NCI-H2227 treated with DMSO at 0.1 percent for 48 hours (cell line): ENCODE data around the gene C15orf61.

Source experiments
- DNase-seq: peaks from one replicate; lab custom pipeline; 2025; lab: John Stamatoyannopoulos, UW

Gene C15orf61

DNA sequence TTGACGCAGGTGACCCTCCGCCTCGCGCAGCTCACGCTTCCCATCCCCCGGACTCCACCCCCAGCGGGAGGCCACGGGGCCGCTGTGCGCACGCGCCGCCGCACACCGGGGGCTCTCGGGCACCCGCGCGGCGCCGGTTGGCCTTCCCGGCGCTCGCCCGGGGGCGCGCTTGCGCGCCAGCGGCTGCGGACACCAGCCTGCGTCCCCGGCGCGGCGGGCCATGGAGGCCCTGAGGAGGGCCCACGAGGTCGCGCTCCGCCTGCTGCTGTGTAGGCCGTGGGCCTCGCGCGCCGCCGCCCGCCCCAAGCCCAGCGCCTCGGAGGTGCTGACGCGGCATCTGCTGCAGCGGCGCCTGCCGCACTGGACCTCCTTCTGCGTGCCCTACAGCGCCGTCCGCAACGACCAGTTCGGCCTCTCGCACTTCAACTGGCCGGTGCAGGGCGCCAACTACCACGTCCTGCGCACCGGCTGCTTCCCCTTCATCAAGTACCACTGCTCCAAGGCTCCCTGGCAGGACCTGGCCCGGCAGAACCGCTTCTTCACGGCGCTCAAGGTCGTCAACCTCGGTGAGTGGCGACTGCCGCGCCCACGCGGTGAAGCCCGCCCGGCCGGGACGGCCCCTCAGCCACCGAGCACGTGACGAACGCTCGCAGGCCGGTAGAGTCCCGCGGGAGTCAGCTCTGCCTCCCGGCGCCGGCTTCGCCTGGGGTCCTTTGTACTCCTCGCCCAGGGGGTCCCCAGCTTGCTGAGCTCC, at the start of gene C15orf61:
Gene C15orf61, plus strand, starts transcription at position 103 of the 754 bp plus-strand sequence. Its CDS starts 118 bp downstream, at position 221.
- peak; percentile 40 for DNase-seq

DNA sequence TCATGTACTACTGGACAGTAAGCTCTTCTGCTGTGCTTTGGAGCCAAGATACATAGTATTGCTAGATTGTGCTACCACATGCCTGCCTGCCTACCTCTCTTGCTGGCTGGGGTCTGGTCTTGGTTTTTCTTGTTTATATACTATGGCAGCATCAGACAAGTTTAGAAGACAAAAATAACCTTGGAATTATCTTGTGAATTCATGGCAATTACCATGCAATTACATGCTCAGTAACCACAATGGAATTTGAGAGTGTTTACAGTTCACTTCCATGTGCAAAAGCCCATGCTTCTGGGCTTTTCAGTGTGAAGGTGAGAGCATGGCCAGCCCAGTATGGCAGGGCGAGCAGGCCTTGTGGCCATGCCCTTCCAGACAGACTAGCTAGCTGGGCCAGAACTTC, 48.0 kb upstream of the C15orf61 start:
- no peak for DNase-seq

DNA sequence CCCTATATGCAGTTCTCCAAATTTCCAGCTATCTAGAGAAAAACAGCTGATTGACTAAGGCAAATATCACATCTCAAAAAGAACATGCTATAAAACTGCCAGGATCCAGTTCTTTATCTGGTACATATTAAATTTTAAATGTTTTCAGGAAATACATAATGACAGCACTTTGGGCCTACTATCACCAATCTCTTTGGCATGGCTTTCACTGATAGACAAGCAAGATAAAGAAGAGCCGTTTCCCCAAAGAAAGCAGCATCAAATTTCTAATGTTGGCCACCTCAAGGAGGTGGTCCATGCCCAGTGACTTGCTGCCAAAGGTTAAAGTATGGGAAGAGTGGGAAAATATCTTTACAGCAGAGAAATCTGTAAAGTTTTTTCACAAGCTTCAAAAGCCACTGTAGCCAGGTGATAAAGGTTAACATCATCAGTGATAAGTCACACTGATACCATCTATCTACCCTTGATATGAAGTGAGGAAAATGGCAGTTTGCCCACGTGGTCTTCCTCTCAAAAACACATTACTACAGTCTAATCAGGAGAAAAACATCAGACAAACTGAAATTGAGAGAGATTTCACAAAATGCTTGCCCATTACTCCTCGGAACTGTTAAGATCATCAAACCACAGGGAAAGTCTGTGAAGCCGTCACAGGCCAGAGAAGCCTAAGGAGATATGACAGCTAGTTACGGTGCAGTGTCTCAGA, 46.4 kb upstream of the C15orf61 start:
- no peak for DNase-seq

DNA sequence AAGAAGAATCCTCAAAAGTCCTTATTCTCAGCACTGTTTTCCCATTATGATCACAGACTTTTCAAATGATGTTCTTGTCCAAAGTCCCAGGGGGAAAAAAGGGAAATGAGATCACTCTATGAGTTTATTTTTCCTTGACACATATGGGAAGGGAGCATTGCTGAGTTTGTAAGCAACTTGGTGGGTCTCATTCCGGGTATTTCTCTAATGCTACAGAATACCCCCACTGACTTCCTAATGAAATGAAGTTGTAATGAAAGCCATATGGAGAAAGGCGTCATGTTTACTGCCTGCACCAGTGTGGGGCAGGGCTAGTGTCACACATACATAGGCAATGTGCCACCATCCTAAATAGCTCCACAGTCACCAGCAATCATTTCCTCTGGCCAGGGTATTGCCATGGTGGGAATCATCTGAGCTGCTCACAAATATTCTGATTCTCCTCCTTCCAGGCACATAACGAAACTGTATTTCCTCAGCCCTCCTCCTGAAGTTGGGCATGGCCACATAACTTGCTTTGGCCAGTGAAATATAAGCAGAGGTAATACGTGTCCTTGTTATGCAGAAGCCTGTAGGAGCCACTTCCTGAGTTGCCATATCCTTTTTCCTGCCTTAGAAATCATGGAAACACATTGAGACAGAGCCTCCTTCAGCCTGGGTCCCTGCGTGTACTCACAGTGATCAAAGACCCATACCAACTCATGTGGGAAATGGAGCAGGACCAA, 41.0 kb upstream of the C15orf61 start:
- DNase-seq: no peak

DNA sequence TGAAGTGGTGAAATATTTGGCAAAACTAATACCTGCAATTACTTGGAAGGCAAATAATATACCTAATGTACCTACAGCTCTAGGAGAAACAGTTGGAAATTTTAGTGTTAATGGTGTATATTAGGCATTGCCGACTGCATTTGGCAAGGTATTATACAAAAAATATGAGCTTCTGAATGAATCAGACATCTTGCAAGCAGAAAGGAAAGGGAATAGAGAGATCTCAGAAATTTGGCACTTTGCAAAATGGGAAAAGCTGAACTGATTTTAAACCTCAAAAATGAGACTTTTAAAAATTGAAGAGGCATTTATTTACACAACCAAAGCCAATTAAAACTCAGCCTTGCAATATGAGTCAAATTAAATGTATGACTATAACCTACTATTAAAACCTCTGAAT, 40.2 kb upstream of the C15orf61 start:
- no peak for DNase-seq

DNA sequence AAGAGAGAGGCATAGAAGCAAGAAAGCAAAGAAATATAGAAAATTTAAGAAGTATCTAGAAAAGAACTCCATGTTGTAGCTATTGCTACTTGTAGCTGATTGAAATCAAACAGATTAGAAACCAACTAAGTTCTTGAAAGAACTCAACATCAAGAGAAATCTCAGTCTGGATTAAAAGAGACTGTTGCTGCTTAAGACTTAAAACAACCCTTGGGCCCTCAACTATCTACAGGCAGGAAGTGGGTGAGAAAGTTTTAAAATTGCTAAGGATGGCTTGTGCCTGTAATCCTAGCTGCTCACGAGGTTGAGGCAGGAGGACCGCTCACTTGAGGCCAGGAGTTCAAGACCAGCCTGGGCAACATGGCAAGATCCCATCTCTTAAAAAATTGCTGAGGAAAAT, 39.3 kb upstream of the C15orf61 start:
- DNase-seq: no peak

DNA sequence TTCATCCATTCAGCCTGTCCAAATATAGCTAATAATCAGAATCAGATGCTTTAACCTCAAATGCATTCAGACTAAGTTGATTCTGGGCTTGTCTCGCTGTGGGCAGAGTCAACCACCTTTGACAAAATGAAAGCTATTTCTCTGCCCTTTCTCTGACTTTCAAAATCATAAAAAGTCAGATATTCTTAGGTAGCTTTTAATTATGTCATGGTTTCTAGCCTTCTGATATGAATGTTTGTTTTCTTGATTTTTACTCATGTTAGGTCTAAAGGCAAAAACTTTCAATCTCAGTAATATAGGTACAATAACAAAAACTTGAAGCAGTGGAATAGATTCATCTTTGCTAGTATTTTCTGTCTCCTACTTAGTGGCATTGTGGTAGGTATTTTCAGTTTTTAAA, 25.3 kb upstream of the C15orf61 start:
- no peak for DNase-seq

DNA sequence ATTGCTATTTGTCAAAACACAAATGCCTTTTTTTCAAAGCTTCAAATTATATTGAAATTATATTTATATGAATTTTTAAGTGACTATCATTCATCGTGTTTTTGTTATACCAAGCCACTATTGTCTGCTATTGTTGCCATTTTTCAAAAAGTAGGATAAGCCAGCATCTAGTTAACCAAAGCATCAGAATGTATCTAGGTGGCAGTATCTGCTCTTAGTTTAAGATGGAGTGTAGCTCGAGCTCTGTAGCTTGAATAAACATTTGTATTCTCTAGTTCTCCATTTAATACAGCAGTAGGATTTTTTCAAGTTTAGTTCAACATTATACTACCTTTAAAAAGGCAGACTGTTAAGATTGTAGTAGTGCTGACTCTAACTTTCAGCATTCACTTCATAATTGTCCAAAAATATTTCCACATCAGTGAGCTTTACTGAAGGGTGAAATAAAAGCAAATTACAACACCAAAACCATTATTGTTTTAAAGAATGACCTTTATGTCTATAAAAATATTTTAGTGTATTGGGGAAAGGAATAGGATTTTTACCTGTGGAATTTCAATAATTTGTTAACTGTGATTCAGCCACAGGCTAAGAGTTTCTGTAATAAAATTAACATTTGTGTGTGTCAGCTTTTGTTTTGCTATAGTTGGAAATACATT, 19.6 kb upstream of the C15orf61 start:
- peak; percentile 4 for DNase-seq

DNA sequence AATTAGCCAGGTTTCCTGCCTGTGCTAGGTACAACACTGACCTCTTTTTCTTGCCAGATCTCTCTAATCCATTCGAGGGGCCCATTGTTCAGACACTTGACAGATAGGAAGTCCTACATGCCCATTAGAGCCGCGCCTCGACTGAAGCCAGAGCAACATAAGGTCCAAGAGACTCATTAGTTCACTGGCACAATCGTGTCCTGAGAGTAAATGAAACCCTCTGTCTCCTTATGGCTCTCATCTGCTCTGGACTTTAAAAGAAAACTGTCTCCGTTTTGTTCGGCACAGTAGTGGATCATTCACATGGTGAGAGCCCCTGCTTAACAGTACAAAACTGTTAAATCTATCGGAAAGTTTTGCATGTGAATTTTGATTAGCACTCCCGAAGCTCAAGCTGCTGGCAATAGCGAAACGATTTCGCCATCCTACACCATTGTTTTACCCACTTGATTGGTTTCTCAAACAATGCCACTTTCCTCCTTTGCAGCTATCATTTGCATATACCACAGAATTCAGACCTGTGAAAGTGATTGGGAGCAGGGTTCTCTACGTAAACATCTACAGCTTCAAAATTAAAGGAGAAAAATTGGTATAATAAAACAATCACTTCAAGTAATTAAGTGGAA, 19.0 kb upstream of the C15orf61 start:
- DNase-seq: no peak

DNA sequence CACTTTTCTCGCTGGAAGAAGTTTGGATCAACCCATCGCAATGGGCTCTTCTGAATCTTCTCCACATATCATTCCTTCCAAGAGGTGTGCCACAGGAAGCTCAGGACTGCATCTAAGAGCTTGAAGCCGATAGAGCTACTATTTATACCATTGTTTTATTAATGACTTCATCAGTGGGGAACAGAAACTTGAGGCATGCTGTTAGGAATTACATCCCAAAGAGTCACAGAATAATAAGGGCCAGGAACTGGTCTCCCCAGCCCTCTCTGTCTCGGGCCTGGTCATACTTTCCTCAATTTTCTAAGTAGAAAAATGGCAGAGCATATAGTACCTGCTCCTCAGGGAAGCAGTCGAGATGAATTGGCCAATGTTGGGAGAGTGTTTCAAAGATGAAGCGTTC, 16.9 kb upstream of the C15orf61 start:
- no peak for DNase-seq

DNA sequence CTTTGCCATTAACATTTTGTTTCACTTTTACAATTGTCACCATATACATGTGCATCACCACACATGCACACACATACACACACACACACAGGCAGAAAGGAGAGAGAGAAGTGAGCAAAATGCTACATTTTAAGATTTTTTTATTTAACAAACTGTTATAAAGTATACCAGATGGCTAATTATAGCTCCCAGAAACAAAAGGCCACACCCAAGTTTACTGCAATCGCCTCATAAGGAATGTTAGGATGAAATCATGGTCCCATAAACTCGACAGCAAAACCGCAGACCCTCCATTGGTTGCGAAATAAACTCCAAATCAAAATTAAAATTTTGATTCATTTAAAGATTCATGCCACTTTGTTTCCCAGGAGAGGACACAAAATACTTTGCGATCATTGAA, 16.1 kb upstream of the C15orf61 start:
- DNase-seq: no peak

DNA sequence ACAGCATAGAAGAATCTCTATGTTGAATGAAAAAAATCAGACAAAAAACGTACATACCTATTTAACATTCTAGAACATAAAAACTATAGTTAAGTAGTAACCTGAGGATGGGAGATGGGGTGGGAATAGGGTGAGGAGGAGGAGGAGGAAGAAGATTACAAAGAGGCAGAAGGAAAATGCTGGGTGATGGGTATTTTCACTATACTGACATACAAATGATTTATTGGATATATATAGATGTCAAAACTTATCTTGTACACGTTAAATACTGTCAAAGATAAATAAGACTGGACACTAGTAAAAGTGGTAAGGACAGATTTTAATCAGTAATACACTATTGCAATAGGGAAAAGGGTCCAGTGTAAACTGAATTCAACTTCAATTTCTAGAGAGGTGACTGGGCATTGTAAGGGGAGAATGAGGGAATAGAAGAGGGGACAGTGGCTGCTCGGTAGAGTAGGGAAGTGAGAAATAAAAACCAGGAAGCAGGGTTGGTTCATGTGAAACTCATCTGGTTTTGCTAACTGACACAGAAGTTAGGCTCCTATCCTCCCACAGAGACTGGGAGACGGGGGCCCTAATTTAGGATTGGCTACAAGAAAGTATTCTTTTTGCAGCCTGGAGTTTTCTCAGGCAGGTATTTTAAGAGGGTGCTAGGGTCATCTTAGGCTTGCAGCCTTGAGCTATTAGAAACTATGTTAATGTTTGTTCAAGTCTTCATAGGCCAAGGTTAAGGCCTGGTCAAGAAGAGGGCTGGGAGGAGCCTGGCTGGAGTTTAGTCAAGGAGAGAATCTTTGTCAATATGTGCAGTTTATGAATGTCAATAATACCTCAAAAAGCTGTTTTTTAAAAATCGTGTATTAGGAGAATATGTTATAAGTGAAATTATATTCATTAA, 15.0 kb upstream of the C15orf61 start:
- no peak for DNase-seq

DNA sequence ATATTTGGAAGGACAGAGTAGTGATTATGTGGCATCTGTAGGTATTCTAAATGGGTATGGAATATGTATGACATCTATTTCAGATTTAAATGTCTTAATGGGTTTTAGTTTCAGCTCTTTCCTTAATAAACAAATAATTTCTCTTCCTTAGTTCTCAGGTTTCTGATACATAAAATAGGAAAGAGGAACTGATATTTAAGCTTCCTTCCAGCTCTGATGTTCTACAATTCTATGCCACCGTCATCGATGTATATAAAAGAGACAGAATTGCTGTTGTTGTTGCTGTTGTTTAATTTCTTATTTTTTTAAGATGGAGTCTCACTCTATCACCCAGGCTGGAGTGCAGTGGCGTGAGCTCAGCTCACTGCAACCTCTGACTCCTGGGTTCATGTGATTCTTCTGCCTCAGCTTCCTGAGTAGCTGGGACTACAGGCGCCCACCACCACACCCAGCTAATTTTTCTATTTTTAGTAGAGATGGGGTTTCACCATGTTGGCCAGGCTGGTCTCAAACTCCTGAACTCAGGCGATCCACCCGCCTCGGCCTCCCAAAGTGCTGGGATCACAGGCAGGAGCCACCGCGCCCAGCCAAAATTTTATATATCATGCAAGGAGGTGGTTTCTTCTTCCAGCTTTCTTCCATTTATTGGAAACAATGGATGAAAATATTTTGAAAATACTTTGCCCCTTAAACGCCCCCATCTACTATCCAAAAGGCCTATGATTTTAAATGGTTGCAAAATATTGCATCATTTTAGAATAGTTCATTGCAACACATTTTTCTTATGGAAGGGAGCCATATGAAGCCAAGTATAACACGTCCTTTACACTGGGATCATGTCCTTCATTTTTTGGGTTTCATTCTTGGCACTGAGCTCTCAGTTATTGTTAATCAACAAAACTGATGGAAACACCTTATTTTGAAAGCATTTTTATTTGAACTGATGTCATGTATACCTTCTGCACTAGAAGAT, 13.9 kb upstream of the C15orf61 start:
- no peak for DNase-seq

DNA sequence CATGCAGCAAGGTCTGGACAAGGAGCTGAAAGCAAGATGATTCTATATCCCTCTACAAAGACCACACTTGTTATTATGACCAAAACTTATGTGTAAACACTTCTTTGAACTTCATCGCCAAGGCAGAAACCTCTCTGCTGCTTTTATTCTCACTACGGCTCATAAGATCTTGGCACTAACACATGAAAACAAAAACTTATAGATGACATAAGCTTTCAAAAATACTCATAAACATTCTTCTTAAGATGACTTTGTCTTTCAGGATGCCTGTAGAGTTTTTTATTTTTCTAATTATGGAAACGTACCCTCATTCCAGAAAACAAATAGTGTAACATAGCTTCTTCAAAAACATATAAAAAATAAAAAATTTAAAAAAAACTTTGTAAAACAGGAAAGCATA, 12.5 kb upstream of the C15orf61 start:
- no peak for DNase-seq

DNA sequence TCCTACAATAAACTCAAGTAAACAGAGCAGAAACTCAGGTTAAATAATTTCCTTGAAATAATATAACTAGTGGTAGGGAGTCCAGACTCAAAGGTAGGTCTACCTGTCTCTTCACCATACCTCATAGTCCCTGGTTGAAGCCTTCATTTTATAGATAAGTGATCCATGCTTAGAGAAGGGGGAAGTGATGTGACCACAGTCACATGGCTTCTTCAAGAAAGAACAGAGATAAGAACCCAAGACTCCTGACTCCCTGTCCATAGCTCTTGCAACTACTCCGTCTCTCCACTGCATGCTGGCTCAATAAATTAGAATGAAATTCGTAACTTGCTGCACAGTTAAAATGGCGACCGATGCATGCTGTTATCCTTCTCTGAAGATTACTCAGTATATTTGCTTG, 11.0 kb upstream of the C15orf61 start:
- DNase-seq: no peak

DNA sequence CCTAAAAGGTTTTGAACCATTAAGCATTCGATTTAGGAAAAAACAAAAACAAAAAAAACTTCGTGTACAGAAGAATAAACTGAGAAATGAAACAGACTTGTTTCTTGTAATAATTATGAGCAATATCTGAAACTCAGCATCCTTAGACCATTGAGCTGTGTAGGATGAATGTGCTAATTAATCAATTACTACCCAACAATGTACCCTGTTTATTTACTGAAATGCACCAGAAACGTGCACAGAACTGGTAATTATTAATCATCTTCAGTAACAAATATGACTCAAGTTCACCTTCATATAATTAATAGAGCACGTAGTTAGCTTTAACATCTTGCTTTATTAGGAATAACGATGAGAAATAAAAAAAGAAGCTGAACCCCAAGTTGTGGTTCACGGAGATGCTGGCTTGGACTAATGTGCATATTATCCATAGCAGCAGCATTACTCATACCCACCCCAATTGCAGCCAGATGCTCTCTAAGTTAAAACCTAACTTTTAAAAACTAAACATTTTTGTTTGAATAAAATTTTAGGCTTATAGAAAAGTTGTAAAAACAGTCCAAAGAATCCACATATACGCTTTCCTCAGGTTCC, 10.2 kb upstream of the C15orf61 start:
- DNase-seq: no peak

DNA sequence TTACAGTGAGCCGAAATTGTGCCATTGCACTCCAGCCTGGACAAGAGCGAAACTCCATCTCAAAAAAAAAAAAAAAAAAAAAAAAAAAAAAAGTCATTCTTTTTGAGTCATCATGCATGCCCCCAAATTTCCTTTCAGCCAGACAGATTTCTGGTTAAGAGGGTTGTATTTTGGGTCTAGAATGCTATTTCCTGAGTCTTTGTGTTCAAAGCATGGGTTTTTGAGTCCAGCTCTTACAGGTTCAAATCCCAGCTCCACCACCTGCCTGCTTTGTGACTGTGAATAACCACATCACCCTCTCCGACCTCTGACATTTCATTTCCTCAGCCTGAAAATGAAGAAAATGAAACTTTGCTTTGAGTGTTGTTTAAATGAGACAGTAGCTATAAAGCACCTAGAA, 9.3 kb upstream of the C15orf61 start:
- no peak for DNase-seq

DNA sequence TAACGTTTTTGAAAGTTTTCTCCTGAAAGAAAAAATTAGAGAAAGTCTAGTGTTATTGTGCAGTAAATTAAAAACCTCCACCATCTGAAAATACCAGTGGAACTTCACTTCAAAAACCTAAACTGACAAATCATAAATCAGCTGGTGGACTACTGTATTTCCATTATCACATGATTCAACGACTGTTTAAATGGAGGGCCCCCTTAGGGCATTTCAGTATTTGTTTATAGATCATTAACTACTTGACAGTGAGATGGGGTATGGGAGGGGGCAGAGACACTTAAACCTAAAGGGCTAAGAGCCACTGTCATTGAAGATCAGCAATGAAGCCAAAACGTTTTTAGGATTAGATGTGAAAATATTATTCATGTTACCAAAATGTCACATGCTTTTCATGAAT, 8.8 kb upstream of the C15orf61 start:
- DNase-seq: no peak

DNA sequence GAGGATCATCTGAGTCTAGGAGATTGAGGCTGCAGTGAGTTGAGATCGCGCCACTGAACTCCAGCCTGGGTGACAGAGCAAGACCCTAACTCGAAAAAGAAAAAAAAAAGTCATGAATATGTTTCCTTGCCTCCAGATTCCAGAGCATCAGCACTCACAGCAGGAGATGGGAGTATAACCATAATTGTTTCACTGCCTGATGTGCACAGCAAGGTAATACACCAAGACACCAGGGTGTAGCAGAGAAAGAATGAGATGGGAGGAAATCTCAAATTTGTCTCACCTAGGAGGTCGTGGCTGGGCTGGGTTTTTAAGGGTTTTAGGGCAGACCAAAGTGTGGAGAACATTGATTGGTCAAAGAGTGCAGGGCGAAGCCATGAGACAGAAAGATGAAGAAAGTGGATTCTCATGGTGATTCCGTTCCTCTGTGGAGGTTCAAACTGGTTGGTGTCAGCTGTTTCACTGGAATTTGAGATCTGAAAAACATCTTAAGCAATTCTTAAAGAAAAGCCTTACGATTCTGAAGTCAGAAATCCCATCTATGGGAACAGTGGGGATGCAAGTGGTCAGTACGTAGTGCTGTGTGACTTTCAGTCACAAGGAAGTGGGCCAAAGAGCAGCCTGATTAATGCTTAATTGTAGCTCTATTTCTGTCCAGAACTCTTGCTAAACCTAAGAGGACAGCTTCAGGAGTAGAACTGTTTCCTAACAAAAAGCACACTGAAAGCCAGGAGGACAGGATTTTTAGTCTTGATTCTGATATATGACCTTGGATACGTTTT, 7.8 kb upstream of the C15orf61 start:
- DNase-seq: no peak
